ENCODE results near the gene GNAS.

DNA sequence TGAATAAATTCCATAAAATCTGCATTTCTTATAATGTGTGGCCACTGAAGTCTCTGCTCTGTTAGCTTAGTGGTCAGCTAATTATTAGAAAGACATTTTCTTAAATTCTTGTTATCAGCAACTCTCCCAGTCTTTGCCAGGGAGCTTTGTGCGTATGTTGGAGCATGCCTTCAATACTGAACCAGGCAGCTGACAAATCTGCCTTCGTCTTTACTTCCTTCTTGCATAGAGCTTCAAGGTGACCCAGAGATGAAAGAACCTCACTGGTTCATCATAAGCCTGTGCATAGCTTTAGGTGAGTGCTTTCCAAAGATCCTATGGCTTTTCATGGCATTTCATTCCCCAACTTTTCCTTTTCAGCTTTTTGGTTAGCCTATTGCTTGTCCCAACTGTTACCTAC lies 85.6 kb downstream of the GNAS start:
- TF ChIP-seq, protein P1, sequence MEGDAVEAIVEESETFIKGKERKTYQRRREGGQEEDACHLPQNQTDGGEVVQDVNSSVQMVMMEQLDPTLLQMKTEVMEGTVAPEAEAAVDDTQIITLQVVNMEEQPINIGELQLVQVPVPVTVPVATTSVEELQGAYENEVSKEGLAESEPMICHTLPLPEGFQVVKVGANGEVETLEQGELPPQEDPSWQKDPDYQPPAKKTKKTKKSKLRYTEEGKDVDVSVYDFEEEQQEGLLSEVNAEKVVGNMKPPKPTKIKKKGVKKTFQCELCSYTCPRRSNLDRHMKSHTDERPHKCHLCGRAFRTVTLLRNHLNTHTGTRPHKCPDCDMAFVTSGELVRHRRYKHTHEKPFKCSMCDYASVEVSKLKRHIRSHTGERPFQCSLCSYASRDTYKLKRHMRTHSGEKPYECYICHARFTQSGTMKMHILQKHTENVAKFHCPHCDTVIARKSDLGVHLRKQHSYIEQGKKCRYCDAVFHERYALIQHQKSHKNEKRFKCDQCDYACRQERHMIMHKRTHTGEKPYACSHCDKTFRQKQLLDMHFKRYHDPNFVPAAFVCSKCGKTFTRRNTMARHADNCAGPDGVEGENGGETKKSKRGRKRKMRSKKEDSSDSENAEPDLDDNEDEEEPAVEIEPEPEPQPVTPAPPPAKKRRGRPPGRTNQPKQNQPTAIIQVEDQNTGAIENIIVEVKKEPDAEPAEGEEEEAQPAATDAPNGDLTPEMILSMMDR (IDR thresholded peaks at IDR 0.05) = no peak
- no peak for TF ChIP-seq POLR2A (IDR thresholded peaks at IDR 0.05)
